Gastroesophageal sphincter (tissue), 4 donors: ENCODE data around the gene CFAP61. TPM values are rescaled to one million over a fixed set of nuclear protein-coding genes. Genes with fewer than 3 reads are reported as not detected.

Experiments
- ATAC-seq: fragments of 150-250 bp; one replicate; pipeline ENCODE4 v1.9.1; 2016; ENCODE audit warnings: mild to moderate bottlenecking, moderate library complexity
- H3K27ac ChIP-seq, 4 donors: fragments of 200-600 bp; sonication (generic) in 3 of 4; 1 replicate in 3 of 4; 2 replicates in 1 of 4; pipeline ENCODE4 v1.5.1; 2016 to 2019
- H3K27me3 ChIP-seq: fragments of 200-600 bp; sonication (generic); one replicate; pipeline ENCODE4 v1.5.1; 2019
- H3K36me3 ChIP-seq, 2 donors: fragments of 200-600 bp; sonication (generic); one replicate each; pipeline ENCODE4 v1.5.1; 2019; ENCODE audit warnings: control low read depth in 1 of 2
- H3K4me1 ChIP-seq, 3 donors: fragments of 200-600 bp; sonication (generic); 1 replicate in 2 of 3; 2 replicates in 1 of 3; pipeline ENCODE4 v1.5.1; 2016 to 2019; ENCODE audit warnings: control low read depth in 2 of 3
- H3K4me3 ChIP-seq, 2 donors: fragments of 200-600 bp; sonication (generic); one replicate each; pipeline ENCODE4 v1.5.1; 2019; ENCODE audit warnings: mild to moderate bottlenecking in 1 of 2, moderate library complexity in 1 of 2
- H3K9me3 ChIP-seq, 3 donors: fragments of 200-600 bp; sonication (generic); one replicate each; pipeline ENCODE4 v1.5.1; 2017 to 2019; ENCODE audit warnings: control low read depth in 2 of 3
- EP300 ChIP-seq: sonication (generic); formaldehyde crosslinking; IDR thresholded peaks from one replicate; pipeline ENCODE4 v1.6.1; 2017; ENCODE audit warnings: antibody characterized with exemption, mild to moderate bottlenecking
- POLR2A ChIP-seq, 2 donors: fragments of 450-650 bp; IDR thresholded peaks; one replicate each; pipeline ENCODE4 v1.6.1; 2017; ENCODE audit warnings: antibody characterized with exemption in 2 of 2, mild to moderate bottlenecking in 2 of 2, moderate library complexity in 1 of 2
- POLR2AphosphoS5 ChIP-seq: sonication (generic); formaldehyde crosslinking; IDR thresholded peaks from one replicate; pipeline ENCODE4 v1.6.1; 2017; ENCODE audit warnings: antibody characterized with exemption
- WGBS, 2 donors: methylation state at CpG; one replicate each; pipeline ENCODE4 v1.1.5; 2018; ENCODE audit warnings: low coverage in 1 of 2; 5-methylcytosine and 5-hydroxymethylcytosine counted together
- total RNA-seq, 4 donors: library from RNA; depleted of rRNA; stranded (reverse); fragments of >200 nt; gene quantifications; one replicate each; pipeline ENCODE4 v1.1.0, GENCODE V29; 2016
- TF ChIP-seq, protein P1 (sequence below), 4 experiments: fragments of 200-600 bp in 2 of 4; fragments of 450-650 bp in 2 of 4; sonication (generic) in 1 of 4; IDR thresholded peaks; one replicate each; pipeline ENCODE4 v1.5.1; 2017 to 2019; ENCODE audit warnings: antibody characterized with exemption in 4 of 4, mild to moderate bottlenecking in 2 of 4, moderate library complexity in 2 of 4

Gene CFAP61
- total RNA-seq, 4 donors from 2014 or later, result 0.27 to 0.54 (median 0.30) TPM; not detected in 1

DNA sequence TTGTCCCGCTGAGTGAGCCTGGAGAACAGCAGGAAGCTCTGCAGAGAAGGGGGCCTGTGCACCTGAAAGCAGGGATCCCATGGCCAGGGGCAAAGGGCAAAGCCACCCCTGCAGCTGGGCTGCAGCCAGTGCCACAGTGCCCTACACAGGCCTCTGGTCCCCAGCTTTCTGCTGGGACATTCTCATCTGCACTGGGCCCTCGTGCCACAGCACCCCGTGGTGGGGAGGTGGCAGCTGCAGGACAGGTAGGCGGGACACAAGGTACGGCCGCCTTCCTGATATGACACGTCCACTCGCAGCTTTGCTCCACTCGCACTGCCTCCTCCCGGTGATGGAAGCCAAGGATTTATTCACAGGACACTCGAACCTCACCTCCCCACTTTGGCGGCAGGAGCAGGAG, 342.8 kb downstream of the CFAP61 start:
- Histone ChIP-seq H3K4me3 (no peak overlapping the region), H3K27me3 (no peaks in the 10 kb centered on the region), H3K9me3 (no peaks in the 10 kb centered on the region), H3K27ac (no peak overlapping the region), H3K36me3 (peaks cover 0 to 74% of the 10 kb centered on the region in 2 donors), H3K4me1 (no peaks in the 10 kb centered on the region)
- 100% methylated on average over 1 of the region's 12 CpGs for WGBS, 2 donors
- ATAC-seq, result no peak
- TF ChIP-seq POLR2A (IDR thresholded peaks at IDR 0.05) (no peak), POLR2AphosphoS5 (no peak), EP300 (no peak)
- TF ChIP-seq, protein P1, sequence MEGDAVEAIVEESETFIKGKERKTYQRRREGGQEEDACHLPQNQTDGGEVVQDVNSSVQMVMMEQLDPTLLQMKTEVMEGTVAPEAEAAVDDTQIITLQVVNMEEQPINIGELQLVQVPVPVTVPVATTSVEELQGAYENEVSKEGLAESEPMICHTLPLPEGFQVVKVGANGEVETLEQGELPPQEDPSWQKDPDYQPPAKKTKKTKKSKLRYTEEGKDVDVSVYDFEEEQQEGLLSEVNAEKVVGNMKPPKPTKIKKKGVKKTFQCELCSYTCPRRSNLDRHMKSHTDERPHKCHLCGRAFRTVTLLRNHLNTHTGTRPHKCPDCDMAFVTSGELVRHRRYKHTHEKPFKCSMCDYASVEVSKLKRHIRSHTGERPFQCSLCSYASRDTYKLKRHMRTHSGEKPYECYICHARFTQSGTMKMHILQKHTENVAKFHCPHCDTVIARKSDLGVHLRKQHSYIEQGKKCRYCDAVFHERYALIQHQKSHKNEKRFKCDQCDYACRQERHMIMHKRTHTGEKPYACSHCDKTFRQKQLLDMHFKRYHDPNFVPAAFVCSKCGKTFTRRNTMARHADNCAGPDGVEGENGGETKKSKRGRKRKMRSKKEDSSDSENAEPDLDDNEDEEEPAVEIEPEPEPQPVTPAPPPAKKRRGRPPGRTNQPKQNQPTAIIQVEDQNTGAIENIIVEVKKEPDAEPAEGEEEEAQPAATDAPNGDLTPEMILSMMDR (IDR thresholded peaks at IDR 0.05), result no peak

DNA sequence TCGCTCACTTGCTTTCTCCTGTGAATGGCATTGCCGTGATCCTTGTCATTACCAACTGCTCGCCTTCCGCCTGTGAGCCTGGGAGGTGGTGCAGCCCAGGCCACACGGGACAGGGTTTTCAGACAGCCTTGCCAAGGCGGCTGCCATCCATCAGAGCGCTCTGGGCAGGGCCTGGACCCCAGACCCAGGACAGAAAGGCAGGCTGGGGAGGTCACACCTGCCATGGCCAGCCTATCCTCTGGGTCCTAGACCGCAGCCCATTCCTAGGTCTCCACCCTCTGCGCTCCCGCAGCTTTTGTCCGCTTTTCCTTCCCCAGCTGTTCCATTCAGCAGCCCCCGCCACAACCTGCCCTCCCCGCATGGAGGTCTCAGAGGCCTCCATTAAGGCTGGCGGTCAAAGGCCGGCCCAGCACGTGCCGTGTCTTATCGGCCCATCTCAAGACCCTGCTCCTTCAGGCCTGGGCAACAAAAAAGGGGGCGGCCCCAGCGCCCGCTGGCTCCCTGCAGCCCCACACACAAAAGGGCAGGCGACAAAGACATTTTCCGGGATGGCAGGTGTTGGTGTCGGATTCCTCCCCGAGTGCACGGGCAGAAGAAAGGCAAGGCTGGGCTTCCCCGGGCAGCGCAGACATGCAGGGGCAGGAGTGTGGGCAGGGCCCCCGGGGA, 343.7 kb downstream of the CFAP61 start:
- Histone ChIP-seq H3K27ac (no peak overlapping the region), H3K4me1 (no peaks in the 10 kb centered on the region), H3K27me3 (no peaks in the 10 kb centered on the region), H3K36me3 (peaks cover 0 to 66% of the 10 kb centered on the region in 2 donors), H3K9me3 (no peaks in the 10 kb centered on the region), H3K4me3 (no peak overlapping the region)
- TF ChIP-seq EP300, result no peak
- no peak for TF ChIP-seq POLR2A (IDR thresholded peaks at IDR 0.05)
- TF ChIP-seq POLR2AphosphoS5, result no peak
- TF ChIP-seq, protein P1 (IDR thresholded peaks at IDR 0.05), result no peak
- ATAC-seq, result no peak
- 94% methylated on average over 7 of the region's 29 CpGs; no CpG with 5 or more reads in 1 of the 2 donors for WGBS, 2 donors

DNA sequence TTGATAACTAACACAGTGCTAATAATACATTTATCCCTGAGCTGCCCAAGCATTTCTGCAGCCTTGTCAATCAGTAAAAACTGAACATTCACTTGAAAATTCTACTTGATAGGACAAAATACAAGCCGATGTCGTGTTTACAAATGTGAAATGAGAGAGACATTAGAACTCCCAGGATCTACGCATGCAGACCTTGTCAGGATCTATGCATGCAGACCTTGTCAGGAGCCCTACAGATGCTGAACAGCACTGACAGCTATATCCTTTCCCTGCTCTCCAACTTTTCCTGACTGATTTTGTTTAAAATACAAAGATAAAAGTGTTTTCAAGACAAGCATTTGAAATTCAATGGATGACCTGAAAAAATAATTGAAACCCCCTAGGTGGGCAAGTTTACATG, 344.5 kb downstream of the CFAP61 start:
- Histone ChIP-seq H3K36me3 (peaks cover 0 to 60% of the 10 kb centered on the region in 2 donors), H3K27me3 (no peaks in the 10 kb centered on the region), H3K27ac (no peak overlapping the region), H3K4me1 (no peaks in the 10 kb centered on the region), H3K4me3 (no peak overlapping the region), H3K9me3 (no peaks in the 10 kb centered on the region)
- TF ChIP-seq POLR2AphosphoS5 (no peak), EP300 (no peak), POLR2A (IDR thresholded peaks at IDR 0.05) (no peak)
- TF ChIP-seq, protein P1 (IDR thresholded peaks at IDR 0.05), result no peak
- ATAC-seq, result no peak
- WGBS, 2 donors, result 89 to 93% methylated on average over 3 of the region's 3 CpGs

DNA sequence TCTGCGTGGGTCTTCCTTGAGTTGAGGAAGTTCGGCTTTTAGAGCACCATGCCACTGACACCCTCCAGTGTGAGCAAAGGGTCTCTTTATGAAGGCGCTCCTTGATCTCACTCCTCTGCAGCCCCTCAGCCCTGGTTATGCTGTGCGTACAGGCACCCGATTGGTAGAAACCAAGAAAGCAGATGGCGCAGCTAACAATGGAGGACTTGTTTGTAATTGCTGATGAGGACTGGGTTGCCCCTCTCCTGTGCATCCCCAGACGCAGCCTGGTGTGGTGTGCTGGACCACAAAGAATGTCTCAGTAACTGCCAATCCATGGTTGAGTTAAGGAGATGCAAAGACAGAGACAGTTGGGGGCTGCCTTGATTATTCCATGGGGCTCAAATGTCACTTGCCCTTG, 345.8 kb downstream of the CFAP61 start:
- WGBS, 2 donors, result 60 to 67% methylated on average over 1 of the region's 7 CpGs

More for the DNA sequence above, 345.8 kb downstream of the CFAP61 start:
- Histone ChIP-seq H3K36me3 (peaks cover 0 to 59% of the 10 kb centered on the region in 2 donors), H3K4me3 (no peak overlapping the region), H3K9me3 (no peaks in the 10 kb centered on the region), H3K27ac (no peak overlapping the region), H3K4me1 (no peaks in the 10 kb centered on the region), H3K27me3 (no peaks in the 10 kb centered on the region)
- TF ChIP-seq POLR2A (IDR thresholded peaks at IDR 0.05) (no peak), EP300 (no peak), POLR2AphosphoS5 (no peak)
- TF ChIP-seq, protein P1 (IDR thresholded peaks at IDR 0.05), result no peak
- no peak for ATAC-seq
